GM18907 (cell line): ENCODE measurements around the gene EPDR1.

Source experiments
- ATAC-seq: cut with Tn5 transposase; IDR thresholded peaks from one replicate; pipeline ENCODE4 v1.9.1; 2021; ENCODE audit warnings: mild to moderate bottlenecking, moderate library complexity; ENCODE audit not compliant: unreplicated experiment

The EPDR1 gene

DNA sequence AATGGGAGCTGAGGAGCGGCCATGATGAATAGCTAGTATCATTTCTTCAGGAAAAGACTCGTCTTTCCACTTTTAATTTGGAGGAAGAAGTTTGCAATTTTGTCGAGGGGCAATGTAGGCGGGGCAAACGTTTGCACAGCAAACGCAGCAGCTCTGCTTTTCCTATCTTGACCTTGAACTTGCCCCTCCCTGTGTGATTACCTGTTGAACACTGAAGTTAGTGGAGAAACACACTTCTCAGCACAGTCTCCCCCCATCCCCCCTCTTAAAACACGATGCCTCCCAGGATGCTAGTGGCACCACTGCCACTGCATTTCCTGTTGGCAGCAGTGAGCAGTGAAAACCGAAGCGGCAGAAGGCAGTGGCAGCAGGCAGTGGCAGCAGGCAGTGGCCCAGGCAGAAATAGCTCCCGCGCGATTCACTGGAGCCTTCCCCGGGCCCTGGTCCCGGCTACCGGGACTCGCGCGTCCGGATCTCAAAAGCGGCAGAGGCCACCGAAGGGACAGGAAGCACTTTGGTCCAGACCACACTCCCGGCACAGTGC lies at the start of gene EPDR1:
TSS of gene EPDR1 (plus strand) at position 336 of the 544 bp plus-strand sequence. CDS start 300 bp downstream, outside the sequence.
- peak; percentile 75 for ATAC-seq

- ATAC-seq = no peak
Observed at GRCh38 chr7:37882086-37882485, 38.4 kb upstream of the EPDR1 start.

DNA sequence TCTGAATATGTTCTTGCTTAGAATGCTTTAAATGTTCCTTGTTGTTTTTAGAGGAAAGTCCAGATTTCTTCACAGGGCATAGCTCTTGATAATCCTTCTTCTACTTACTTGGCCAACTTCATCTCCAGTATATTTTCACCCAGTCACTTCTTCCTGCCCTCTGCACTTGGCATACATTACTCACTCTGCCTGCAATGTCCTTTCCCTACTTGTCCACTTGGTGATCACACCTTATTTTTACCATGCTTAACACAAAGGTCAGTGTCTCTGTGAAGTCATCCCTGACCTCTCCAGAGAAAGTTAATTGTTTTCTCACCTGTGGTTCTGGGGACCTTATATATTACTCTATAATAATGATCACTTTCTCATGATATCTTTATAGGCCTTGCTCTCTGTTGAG lies 27.1 kb upstream of the EPDR1 start:
- no peak for ATAC-seq

DNA sequence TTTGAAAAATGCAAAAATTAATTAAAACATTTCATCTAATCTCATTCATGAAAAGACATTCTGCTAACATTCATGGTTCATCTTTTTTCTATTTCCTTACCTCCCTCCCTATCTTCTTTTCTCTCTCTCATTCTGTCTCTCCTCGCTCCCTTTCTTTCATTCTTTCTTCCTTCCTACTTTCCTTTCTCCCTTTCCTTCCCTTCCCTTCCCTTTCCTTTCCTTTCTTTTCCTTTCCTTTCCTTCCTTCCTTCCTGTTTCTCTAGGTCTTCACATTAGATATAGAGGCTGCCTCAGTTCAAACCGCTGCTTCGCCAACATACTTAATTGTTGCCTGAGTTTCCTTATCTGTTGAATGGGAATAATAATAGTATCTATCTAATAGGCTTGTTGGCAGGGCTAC lies 25.8 kb upstream of the EPDR1 start:
- ATAC-seq = no peak

DNA sequence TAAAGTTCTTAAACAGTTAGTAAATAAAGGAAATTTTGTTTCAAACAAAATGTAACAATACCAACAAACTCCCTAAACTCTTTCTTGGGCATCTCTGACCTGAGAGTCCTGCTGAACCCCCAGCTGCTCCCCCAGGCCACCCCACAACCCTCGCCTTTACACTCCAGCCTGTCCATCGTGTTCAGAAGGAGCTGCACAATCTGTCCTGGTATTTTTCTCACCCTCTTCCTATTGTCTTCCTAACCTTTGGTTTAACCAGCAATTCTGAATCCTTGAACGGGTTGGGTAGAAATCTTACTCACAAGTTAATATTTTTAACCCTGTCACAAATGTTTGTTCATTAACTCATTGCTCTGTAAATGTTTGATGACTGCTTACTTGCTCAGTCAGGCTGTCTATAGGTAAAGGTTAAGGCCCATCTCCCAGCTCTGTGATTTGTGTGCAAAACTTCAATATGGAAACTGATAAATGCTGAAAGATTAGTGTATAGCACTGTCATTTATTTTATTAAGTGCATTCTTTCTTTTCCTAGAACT lies 20.7 kb upstream of the EPDR1 start:
- no peak for ATAC-seq

- ATAC-seq = no peak
Observed at GRCh38 chr7:37901236-37901827, 19.1 kb upstream of the EPDR1 start.

- ATAC-seq = no peak
Observed at GRCh38 chr7:37901890-37902524, 18.4 kb upstream of the EPDR1 start.

DNA sequence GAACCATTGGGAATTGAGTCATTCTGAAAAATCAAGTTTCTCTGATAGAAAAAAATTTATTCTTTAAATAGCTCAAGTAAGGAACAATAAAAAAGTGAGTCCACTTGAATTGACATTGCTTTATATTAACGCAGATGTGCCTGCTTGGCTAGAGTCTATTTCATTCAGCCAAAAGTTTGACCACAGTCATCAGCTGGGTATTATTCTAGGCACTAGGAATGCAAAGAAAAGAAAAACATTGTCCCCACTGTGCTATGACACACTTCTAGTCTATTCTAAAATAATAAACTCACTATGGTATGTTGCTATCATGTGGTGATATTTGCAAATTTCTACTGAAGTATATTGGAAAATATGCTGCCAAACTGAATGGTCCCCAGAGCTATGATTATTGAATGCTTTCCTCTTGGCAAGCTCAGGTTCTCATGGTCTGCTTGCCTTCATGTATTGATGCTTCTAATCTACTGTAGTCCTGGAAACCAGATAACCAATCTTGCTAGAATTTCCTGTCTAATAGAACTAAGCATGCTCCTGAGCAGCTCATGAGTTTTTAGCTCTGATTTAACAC lies 12.1 kb upstream of the EPDR1 start:
- ATAC-seq = no peak

DNA sequence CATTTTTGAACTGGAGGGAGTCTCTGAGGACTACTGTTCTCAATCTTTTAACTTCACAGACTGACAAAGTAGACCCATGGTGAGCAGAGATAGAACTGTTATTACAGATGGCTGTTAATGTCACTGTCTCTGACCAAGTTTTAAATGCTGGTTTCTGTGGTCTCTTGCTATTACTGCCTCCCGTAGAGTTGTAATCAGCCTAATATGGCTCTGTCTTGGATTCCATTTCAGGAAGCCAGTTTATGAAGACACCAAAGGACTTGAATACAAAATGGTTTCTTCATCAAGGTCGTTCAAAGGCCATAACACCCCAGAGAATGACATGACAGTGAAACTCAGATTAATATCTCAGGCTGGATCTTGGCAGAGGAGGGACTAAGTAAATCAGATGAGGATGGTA lies 7.7 kb upstream of the EPDR1 start:
- no peak for ATAC-seq

- no peak for ATAC-seq
Observed at GRCh38 chr7:37915438-37915837, 5.0 kb upstream of the EPDR1 start.

DNA sequence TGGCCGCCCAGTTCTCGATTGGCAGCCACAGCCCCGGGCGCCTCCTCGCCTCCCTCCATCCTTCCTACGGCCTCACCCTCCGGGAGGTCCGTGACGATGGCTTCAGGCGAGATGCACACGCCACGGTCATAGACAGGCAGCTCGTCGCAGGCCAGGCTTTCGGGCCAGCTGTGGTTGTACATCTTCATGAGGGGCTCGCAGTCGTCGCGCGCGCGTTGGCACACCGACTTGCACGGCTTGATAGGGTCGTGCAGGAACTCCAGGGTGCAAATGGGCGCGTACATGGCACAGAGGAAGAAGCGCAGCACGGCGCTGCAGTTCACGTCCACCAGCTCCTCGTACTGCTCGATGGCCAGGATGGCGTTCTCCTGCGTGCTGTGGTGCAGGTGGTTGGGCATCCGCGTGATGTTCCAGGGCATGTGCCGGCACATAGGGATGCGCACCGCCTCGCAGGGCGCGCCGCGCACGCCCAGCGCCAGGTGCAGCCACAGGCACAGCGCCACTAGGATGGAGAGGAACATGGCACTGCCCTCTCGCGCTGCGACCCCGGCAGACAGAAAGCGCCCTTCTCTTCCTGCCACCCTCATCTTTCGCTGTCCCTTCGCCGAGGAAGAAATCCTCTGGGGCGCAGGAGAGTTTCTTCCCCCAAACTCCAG lies 4.3 kb upstream of the EPDR1 start:
- no peak for ATAC-seq

DNA sequence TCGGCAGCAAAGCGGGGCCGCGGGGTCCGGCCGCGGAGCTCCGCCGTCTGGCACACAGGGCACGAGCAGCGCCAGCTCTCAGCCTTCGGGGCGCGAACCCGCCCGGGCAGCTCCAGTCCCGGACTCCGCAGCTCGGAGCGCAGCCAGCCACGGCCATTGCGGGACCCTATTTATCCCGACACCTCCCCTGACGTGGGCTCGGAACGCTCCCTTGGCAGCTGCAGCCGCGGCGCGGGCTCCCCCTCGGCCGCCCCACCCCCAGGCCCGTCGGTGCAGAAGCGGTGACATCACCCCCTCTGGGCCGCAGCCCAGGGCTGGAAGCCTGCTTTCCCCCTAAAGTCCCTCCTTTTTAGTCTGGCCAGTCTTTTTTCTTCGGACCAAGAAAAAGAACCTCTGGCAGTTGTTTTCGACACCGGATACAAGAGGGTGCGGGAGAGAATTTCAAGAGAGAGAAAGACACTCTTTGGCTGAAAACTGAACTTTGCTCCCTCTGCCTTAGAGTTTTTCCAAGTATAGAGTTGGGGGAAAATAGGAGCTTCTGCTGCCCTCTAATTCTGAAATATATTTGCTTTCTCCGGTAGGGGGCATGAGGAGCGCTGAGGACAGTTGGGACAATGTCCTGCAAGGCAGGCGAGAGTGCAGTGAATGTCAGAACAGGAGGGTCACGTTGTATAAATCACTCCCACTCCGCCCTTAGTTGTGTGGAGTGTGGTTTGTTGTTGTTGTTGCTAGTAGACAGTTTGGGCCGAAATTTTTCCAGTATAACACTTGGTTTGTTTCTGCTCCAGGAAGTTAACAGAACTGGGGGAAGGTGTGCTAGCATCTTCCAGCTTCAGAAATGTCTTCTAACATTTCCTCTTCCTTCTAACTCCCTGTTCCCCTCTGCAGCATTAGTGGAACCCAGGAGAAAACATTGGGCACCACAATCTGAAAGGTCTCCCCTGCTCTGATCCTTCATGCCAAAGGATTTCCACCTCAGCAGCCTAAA lies 3.5 kb upstream of the EPDR1 start, which contains the start of gene SFRP4:
TSS of gene SFRP4 (minus strand) at position 145 of the 988 bp plus-strand sequence. CDS start 280 bp downstream, outside the sequence.
- ATAC-seq = peak; percentile 39

DNA sequence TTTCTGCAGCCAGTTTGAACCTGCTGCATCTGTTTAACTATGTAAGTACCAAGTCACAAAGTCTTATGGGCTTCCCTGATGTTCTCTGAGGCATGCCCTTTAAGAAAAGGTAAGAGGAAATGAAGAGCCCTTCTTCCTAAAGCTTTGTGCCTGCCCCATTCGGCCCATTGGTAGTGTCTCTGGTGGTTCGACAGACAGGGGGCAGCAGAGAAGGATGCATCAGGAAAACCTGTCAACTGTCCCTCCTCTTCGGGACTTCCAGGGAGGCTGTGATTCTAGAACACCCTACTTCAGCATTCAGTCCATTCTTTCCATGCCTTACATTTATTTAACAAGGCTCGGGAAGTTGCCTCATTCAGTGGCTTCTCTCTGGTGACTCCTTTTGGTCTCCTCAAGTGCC lies 1.9 kb upstream of the EPDR1 start:
- no peak for ATAC-seq

DNA sequence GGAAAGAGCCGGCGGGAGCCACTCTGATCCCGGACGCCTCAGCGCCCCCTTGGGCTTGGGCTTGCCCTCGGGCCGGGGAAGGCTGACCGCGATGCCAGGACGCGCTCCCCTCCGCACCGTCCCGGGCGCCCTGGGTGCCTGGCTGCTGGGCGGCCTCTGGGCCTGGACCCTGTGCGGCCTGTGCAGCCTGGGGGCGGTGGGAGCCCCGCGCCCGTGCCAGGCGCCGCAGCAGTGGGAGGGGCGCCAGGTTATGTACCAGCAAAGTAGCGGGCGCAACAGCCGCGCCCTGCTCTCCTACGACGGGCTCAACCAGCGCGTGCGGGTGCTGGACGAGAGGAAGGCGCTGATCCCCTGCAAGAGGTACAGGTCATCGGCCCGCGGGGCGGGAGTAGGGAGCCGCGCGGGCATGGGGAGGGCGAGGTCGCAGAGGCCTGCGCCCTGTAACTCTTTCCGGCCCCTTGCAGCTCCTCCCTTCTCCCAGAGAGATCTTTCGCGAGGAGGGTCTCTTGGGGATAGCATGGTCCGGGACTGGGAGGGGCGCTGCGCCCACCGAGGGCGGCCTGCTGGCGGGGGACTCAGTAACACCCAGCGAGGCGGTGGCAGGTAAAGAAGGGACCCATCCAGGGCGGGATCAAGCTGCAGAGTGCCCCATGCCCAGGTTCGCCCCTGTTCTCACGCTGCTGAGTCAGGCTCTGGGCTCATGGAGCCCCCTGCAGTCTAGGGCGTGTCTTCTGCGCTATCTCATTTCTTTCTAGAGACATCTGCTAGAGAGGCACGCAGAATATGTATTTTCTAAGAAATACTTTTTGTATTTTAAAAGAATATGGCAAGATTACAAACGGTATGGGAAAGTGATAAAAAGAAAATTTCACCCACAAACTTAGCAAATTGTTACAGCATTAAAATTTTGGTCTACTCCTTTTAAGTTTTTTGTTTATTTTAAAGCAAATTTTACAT lies 687 bp downstream of the EPDR1 start:
- ATAC-seq = peak; percentile 74

GRCh38 chr7:37921876-37922275 lies 1.4 kb downstream of the EPDR1 start:
- ATAC-seq = no peak

GRCh38 chr7:37923996-37924395 lies 3.6 kb downstream of the EPDR1 start:
- no peak for ATAC-seq

DNA sequence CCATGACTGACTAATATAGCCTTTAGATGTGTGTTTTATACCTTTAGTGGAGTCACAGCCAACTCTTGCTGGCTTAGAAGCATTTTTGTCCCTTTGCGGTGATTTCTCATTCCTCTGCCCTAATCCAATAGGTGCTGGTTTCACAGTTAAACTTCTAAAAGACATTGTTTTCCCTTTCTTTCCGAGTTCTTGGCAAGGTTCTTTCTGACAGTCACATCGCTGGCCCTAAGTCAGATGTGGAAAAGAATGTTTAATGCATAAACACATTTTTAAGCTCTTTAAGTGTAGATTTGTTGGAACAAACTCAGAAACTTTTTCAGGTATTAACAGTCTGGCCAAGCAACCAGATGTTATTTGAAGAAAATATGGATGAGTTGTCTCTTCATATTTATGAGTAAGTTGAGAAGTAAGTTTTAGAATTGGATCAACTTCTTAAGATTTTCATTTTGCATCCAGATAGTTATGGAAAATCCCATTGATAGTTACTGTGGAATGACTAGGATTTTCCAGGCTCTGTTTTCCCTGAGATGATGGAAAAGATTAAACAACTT lies 4.1 kb downstream of the EPDR1 start:
- no peak for ATAC-seq

DNA sequence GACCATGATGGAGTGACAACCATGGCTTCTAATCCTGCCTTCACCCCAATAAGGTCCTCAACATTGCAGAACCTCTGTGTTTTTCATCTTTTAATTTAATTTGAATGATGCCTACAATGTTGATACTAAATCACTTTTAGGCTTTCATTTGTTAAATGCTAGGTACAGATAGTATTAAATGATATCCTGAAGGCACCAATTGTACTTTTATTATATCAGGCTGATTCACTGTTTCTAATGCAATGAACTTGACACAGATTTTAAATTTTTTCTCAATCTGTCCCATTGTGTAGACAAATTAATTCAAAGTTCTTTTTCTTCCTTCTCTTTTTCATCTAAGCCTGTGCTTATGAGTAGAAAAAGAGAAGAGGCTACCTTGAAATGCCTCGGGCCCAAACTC lies 5.2 kb downstream of the EPDR1 start:
- ATAC-seq = no peak
